HEK293 (cell line): ENCODE data around the gene SIAE.

Experiments
- CTCF ChIA-PET: fragments of 350-600 bp; formaldehyde crosslinking; extraction: SDS; loops from one replicate; lab custom pipeline; 2021; ENCODE audit warnings: antibody characterized with exemption; lab: Yijun Ruan, JAX
- POLR2A ChIA-PET: fragments of 300-600 bp; formaldehyde crosslinking; extraction: SDS; loops from one replicate; lab custom pipeline; 2020; ENCODE audit warnings: antibody characterized with exemption, inconsistent platforms; lab: Yijun Ruan, JAX
- H3K27ac ChIP-seq: fragments of 200-500 bp; sonication (Bioruptor generic); 2 replicates; pipeline ENCODE4 v1.5.1; 2014; ENCODE audit warnings: low read depth, low read length, control low read depth, inconsistent platforms; ENCODE audit errors: extremely low read depth
- H3K36me3 ChIP-seq, 2 experiments: fragments of 200-500 bp in 1 of 2; sonication (Bioruptor generic) in 1 of 2; 1 replicate in 1 of 2; 2 replicates in 1 of 2; pipeline ENCODE4 v1.5.1; 2014 to 2017; ENCODE audit warnings: inconsistent platforms in 2 of 2, low read length in 2 of 2; ENCODE audit not compliant: control insufficient read depth in 2 of 2, insufficient read depth in 1 of 2
- H3K4me1 ChIP-seq: fragments of 200-500 bp; sonication (Bioruptor generic); 2 replicates; pipeline ENCODE4 v1.5.1; 2014; ENCODE audit warnings: mild to moderate bottlenecking, low read length, inconsistent platforms; ENCODE audit not compliant: control insufficient read depth, insufficient read depth
- H3K4me3 ChIP-seq: 2 replicates; pipeline ENCODE4 v1.5.1; 2011; ENCODE audit warnings: low read depth, mild to moderate bottlenecking, control low read depth, low read length, moderate library complexity
- H3K9me3 ChIP-seq: fragments of 200-500 bp; sonication (Bioruptor generic); 2 replicates; pipeline ENCODE4 v1.5.1; 2014; ENCODE audit warnings: low read depth, low read length, inconsistent platforms; ENCODE audit not compliant: control insufficient read depth, insufficient read depth
- BCL11A ChIP-seq: fragments of 450-650 bp; formaldehyde crosslinking; IDR thresholded peaks from 2 replicates; pipeline ENCODE4 v1.5.1; 2016; ENCODE audit warnings: low read depth, missing biosample characterization, missing genetic modification characterization
- GLI2 ChIP-seq: fragments of 450-650 bp; formaldehyde crosslinking; IDR thresholded peaks from 2 replicates; pipeline ENCODE4; 2017; ENCODE audit warnings: missing biosample characterization, missing genetic modification characterization, low read depth, borderline replicate concordance
- KLF16 ChIP-seq: fragments of 450-650 bp; formaldehyde crosslinking; IDR thresholded peaks from 2 replicates; pipeline ENCODE4 v1.5.1; 2017; ENCODE audit warnings: missing biosample characterization, missing genetic modification characterization
- MEIS1 ChIP-seq: sonication (generic); formaldehyde crosslinking; IDR thresholded peaks from 2 replicates; pipeline ENCODE4 v1.8.1; 2022; ENCODE audit warnings: missing genetic modification reagents, mild to moderate bottlenecking, borderline replicate concordance
- OSR2 ChIP-seq: fragments of 450-650 bp; formaldehyde crosslinking; IDR thresholded peaks from 2 replicates; pipeline ENCODE4 v1.5.1; 2016; ENCODE audit warnings: missing biosample characterization, missing genetic modification characterization
- SCRT1 ChIP-seq: fragments of 450-650 bp; formaldehyde crosslinking; IDR thresholded peaks from 2 replicates; pipeline ENCODE4 v1.5.1; 2016; ENCODE audit warnings: missing biosample characterization, missing genetic modification characterization, borderline replicate concordance
- SP3 ChIP-seq: fragments of 450-650 bp; formaldehyde crosslinking; IDR thresholded peaks from 2 replicates; pipeline ENCODE4 v1.5.1; 2016; ENCODE audit warnings: missing biosample characterization, missing genetic modification characterization
- SP7 ChIP-seq: fragments of 450-650 bp; formaldehyde crosslinking; IDR thresholded peaks from 2 replicates; pipeline ENCODE4 v1.5.1; 2016; ENCODE audit warnings: missing biosample characterization, missing genetic modification characterization
- ZBTB10 ChIP-seq: fragments of 450-650 bp; formaldehyde crosslinking; IDR thresholded peaks from 2 replicates; pipeline ENCODE4 v1.5.1; 2016; ENCODE audit warnings: missing biosample characterization, missing genetic modification characterization
- ZBTB11 ChIP-seq: fragments of 450-650 bp; formaldehyde crosslinking; conservative IDR thresholded peaks from 2 replicates; pipeline ENCODE4 v1.5.1; 2016; ENCODE audit warnings: low read depth, missing biosample characterization, missing genetic modification characterization
- ZBTB17 ChIP-seq: fragments of 450-650 bp; formaldehyde crosslinking; IDR thresholded peaks from 2 replicates; pipeline ENCODE4 v1.5.1; 2016; ENCODE audit warnings: missing biosample characterization, missing genetic modification characterization
- ZFP3 ChIP-seq: fragments of 450-650 bp; formaldehyde crosslinking; IDR thresholded peaks from 2 replicates; pipeline ENCODE4 v1.5.1; 2016; ENCODE audit warnings: low read depth, missing biosample characterization, missing genetic modification characterization
- ZNF169 ChIP-seq: fragments of 450-650 bp; formaldehyde crosslinking; IDR thresholded peaks from 2 replicates; pipeline ENCODE4 v1.5.1; 2016; ENCODE audit warnings: missing biosample characterization, missing genetic modification characterization
- ZNF211 ChIP-seq: fragments of 450-650 bp; formaldehyde crosslinking; IDR thresholded peaks from 2 replicates; pipeline ENCODE4 v1.5.1; 2016; ENCODE audit warnings: low read depth, missing biosample characterization, missing genetic modification characterization
- ZNF274 ChIP-seq, 2 experiments: fragments of 200-500 bp in 1 of 2; fragments of 450-650 bp in 1 of 2; sonication (Bioruptor generic) in 1 of 2; formaldehyde crosslinking in 1 of 2; IDR thresholded peaks; 2 replicates each; pipeline versions ENCODE4 v1.5.1 to v1.6.1; 2014 to 2016; ENCODE audit warnings: borderline replicate concordance in 1 of 2, inconsistent platforms in 1 of 2, low read length in 1 of 2, missing biosample characterization in 1 of 2, missing genetic modification characterization in 1 of 2
- ZNF324 ChIP-seq: fragments of 450-650 bp; formaldehyde crosslinking; IDR thresholded peaks from 2 replicates; pipeline ENCODE4 v1.5.1; 2016; ENCODE audit warnings: missing biosample characterization, missing genetic modification characterization
- ZNF341 ChIP-seq: fragments of 450-650 bp; formaldehyde crosslinking; IDR thresholded peaks from 2 replicates; pipeline ENCODE4; 2016; ENCODE audit warnings: low read depth, missing biosample characterization, missing genetic modification characterization
- ZNF350 ChIP-seq: fragments of 450-650 bp; formaldehyde crosslinking; IDR thresholded peaks from 2 replicates; pipeline ENCODE4 v1.5.0; 2017; ENCODE audit warnings: missing biosample characterization, mild to moderate bottlenecking, missing genetic modification characterization
- ZNF426 ChIP-seq: fragments of 450-650 bp; formaldehyde crosslinking; IDR thresholded peaks from 2 replicates; pipeline ENCODE4 v1.5.1; 2017; ENCODE audit warnings: missing biosample characterization, missing genetic modification characterization, mild to moderate bottlenecking, inconsistent platforms, moderate library complexity
- ZNF580 ChIP-seq: fragments of 450-650 bp; formaldehyde crosslinking; IDR thresholded peaks from 2 replicates; pipeline ENCODE4 v1.5.1; 2016; ENCODE audit warnings: missing biosample characterization, missing genetic modification characterization
- ZNF585B ChIP-seq: fragments of 450-650 bp; formaldehyde crosslinking; IDR thresholded peaks from 2 replicates; pipeline ENCODE4 v1.5.1; 2016; ENCODE audit warnings: missing biosample characterization, missing genetic modification characterization
- ZNF623 ChIP-seq: fragments of 450-650 bp; formaldehyde crosslinking; IDR thresholded peaks from 2 replicates; pipeline ENCODE4 v1.5.1; 2016; ENCODE audit warnings: missing biosample characterization, missing genetic modification characterization
- ZNF692 ChIP-seq: fragments of 450-650 bp; formaldehyde crosslinking; IDR thresholded peaks from 2 replicates; pipeline ENCODE4 v1.5.1; 2016; ENCODE audit warnings: missing biosample characterization, missing genetic modification characterization

The SIAE gene

GRCh38 chr11:124610295-124610694 is 63.2 kb downstream of the SIAE start:
- no peak overlapping the region for H3K4me3 ChIP-seq
- H3K36me3 ChIP-seq, result no peaks in the 10 kb centered on the region
- POLR2A ChIA-PET, result interaction anchor here (1.4 kb wide), 1 partner anchor 12 kb away, joined by 3 read pairs; the partner anchor contains the start of gene TBRG1
- CTCF ChIA-PET, result interaction anchor here (0.5 kb wide), 1 partner anchor 154 kb away, joined by 3 read pairs; no protein-coding TSS in a partner anchor
- H3K9me3 ChIP-seq, result no peaks in the 10 kb centered on the region
- H3K27ac ChIP-seq, result no peak overlapping the region
- no peaks in the 10 kb centered on the region for H3K4me1 ChIP-seq
- TF ChIP-seq ZNF623 (tag by site-specific recombination), result no peak
- TF ChIP-seq ZNF580, result no peak
- TF ChIP-seq ZNF692 (tag by site-specific recombination), result no peak
- no peak for TF ChIP-seq OSR2
- no peak for TF ChIP-seq SP7
- no peak for TF ChIP-seq GLI2 (tag by site-specific recombination)
- TF ChIP-seq ZNF426, result no peak
- no peak for TF ChIP-seq SCRT1 (tag by site-specific recombination)
- TF ChIP-seq ZNF169, result no peak
- TF ChIP-seq, all 188 proteins: peak for 0

GRCh38 chr11:124608147-124608546 is 65.4 kb downstream of the SIAE start:
- POLR2A ChIA-PET, result interaction anchor here (0.8 kb wide), 1 partner anchor 14 kb away, joined by 3 read pairs; the partner anchor contains the start of gene TBRG1
- TF ChIP-seq ZNF585B (tag by site-specific recombination), result no peak
- no peak for TF ChIP-seq SP3 (tag by site-specific recombination)
- TF ChIP-seq BCL11A (tag by site-specific recombination), result no peak
- TF ChIP-seq ZNF324 (tag by site-specific recombination), result no peak
- TF ChIP-seq MEIS1 (CRISPR knock-in tag), result no peak
- TF ChIP-seq, all 188 proteins: peak for 0
- Histone ChIP-seq H3K9me3 (no peaks in the 10 kb centered on the region), H3K4me3 (no peak overlapping the region), H3K36me3 (no peaks in the 10 kb centered on the region), H3K27ac (no peak overlapping the region), H3K4me1 (no peaks in the 10 kb centered on the region)
- CTCF ChIA-PET, result interaction anchor here (0.6 to 0.7 kb wide), 2 partner anchors 13 to 26 kb away, joined by 3 to 4 read pairs; no protein-coding TSS in a partner anchor

- POLR2A ChIA-PET, result no interaction called here
- CTCF ChIA-PET, result interaction anchor here (0.6 to 0.7 kb wide), 3 partner anchors 37 to 1080 kb away, joined by 3 to 4 read pairs (median 3); no protein-coding TSS in a partner anchor
- H3K4me1 ChIP-seq, result no peaks in the 10 kb centered on the region
These were observed 67.8 kb downstream of the SIAE start for GRCh38 chr11:124605719-124606118.

More at GRCh38 chr11:124605719-124606118, 67.8 kb downstream of the SIAE start:
- no peak for TF ChIP-seq ZNF211
- TF ChIP-seq KLF16 (tag by site-specific recombination), result no peak
- TF ChIP-seq ZBTB10 (tag by site-specific recombination), result no peak
- TF ChIP-seq ZNF274 (IDR thresholded peaks at IDR 0.05; ENCODE audit: low read length), result no peak
- TF ChIP-seq ZNF274 (tag by site-specific recombination; IDR thresholded peaks at IDR 0.05; ENCODE audit: borderline replicate concordance), result no peak
- no peak for TF ChIP-seq ZNF341 (tag by site-specific recombination)
- TF ChIP-seq ZNF350 (tag by site-specific recombination), result no peak
- TF ChIP-seq ZFP3 (tag by site-specific recombination), result no peak
- no peak for TF ChIP-seq ZBTB11
- no peak for TF ChIP-seq ZBTB17
- H3K36me3 ChIP-seq, result no peaks in the 10 kb centered on the region
- H3K9me3 ChIP-seq, result no peaks in the 10 kb centered on the region
- H3K4me3 ChIP-seq, result no peak overlapping the region
- H3K27ac ChIP-seq, result no peak overlapping the region
